ENCODE data around the gene POU2F3. TPM values are rescaled to one million over a fixed set of nuclear protein-coding genes. Genes with fewer than 3 reads are reported as not detected.

Gene POU2F3
- total RNA-seq, 1 experiment from 2014 or later = not detected

DNA sequence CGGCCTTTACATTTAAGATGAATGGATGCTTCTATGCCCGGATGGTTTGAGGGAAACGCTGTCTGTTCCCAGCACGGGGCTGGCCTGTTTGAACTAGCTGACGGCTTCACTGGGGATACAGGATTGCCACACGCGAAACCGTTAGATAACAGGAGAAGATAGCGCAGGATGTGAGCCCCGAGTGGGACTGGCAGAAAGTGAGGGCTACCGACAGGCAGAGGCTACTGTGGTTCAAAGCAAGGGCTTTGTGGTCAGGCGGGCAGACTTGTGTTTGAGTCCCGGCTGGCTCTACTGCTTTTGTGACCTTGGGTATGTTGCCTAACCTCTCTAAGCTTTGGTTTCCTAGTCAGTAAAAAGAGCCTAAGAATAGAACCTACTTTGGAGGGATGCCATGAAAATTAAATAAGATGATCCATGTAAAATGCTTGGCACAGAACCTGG lies 31.9 kb upstream of the POU2F3 start:
- ATAC-seq (no peak), DNase-seq (ENCODE audit: low read depth, low spot score) (no peak)
- peaks cover 11% of the 10 kb centered on the region for H3K4me1 ChIP-seq (ENCODE audit: control insufficient read depth, insufficient read depth, low read length)
- H3K36me3 ChIP-seq (ENCODE audit: control insufficient read depth, insufficient read depth, low read length) = no peaks in the 10 kb centered on the region
- POLR2A ChIA-PET = no interaction called here
- no peak overlapping the region for H3K27ac ChIP-seq (ENCODE audit: low read length)
- no peaks in the 10 kb centered on the region for H3K9me3 ChIP-seq (ENCODE audit: control insufficient read depth, insufficient read depth, low read depth, low read length)
- intact Hi-C loops (cut with micrococcal nuclease; ENCODE audit: unreplicated experiment) = no loop called here
- peaks cover 2% of the 10 kb centered on the region; the same call in 1 of the 2 replicates for H3K27me3 ChIP-seq (ENCODE audit: control insufficient read depth, insufficient read depth, low read length)
- no peak for TF ChIP-seq POLR2AphosphoS5 (IDR thresholded peaks at IDR 0.05; ENCODE audit: low read depth, low read length)
- TF ChIP-seq, protein P1, sequence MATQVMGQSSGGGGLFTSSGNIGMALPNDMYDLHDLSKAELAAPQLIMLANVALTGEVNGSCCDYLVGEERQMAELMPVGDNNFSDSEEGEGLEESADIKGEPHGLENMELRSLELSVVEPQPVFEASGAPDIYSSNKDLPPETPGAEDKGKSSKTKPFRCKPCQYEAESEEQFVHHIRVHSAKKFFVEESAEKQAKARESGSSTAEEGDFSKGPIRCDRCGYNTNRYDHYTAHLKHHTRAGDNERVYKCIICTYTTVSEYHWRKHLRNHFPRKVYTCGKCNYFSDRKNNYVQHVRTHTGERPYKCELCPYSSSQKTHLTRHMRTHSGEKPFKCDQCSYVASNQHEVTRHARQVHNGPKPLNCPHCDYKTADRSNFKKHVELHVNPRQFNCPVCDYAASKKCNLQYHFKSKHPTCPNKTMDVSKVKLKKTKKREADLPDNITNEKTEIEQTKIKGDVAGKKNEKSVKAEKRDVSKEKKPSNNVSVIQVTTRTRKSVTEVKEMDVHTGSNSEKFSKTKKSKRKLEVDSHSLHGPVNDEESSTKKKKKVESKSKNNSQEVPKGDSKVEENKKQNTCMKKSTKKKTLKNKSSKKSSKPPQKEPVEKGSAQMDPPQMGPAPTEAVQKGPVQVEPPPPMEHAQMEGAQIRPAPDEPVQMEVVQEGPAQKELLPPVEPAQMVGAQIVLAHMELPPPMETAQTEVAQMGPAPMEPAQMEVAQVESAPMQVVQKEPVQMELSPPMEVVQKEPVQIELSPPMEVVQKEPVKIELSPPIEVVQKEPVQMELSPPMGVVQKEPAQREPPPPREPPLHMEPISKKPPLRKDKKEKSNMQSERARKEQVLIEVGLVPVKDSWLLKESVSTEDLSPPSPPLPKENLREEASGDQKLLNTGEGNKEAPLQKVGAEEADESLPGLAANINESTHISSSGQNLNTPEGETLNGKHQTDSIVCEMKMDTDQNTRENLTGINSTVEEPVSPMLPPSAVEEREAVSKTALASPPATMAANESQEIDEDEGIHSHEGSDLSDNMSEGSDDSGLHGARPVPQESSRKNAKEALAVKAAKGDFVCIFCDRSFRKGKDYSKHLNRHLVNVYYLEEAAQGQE (IDR thresholded peaks at IDR 0.05; ENCODE audit: insufficient read depth in 1 of 2, low read depth in 2 of 2, low read length in 1 of 2) = no peak
- no peak for TF ChIP-seq TCF7L2 (IDR thresholded peaks at IDR 0.05; ENCODE audit: low read depth, low read length)
- TF ChIP-seq, protein P2, sequence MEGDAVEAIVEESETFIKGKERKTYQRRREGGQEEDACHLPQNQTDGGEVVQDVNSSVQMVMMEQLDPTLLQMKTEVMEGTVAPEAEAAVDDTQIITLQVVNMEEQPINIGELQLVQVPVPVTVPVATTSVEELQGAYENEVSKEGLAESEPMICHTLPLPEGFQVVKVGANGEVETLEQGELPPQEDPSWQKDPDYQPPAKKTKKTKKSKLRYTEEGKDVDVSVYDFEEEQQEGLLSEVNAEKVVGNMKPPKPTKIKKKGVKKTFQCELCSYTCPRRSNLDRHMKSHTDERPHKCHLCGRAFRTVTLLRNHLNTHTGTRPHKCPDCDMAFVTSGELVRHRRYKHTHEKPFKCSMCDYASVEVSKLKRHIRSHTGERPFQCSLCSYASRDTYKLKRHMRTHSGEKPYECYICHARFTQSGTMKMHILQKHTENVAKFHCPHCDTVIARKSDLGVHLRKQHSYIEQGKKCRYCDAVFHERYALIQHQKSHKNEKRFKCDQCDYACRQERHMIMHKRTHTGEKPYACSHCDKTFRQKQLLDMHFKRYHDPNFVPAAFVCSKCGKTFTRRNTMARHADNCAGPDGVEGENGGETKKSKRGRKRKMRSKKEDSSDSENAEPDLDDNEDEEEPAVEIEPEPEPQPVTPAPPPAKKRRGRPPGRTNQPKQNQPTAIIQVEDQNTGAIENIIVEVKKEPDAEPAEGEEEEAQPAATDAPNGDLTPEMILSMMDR (IDR thresholded peaks at IDR 0.05) = no peak
- no peak for TF ChIP-seq SIN3A (IDR thresholded peaks at IDR 0.05; ENCODE audit: borderline replicate concordance, insufficient read depth, low read depth, low read length)
- no peak overlapping the region for H3K4me3 ChIP-seq (ENCODE audit: low read depth in 2 of 2, low read length in 2 of 2)
- no TSS peak for BruUV-seq (replicated peaks)
- in situ Hi-C loops (cut with HindIII; ENCODE audit: low pct_unique_long_range_greater_than_20kb, low sequenced_read_pairs) = no loop called here
- CTCF ChIA-PET = interaction anchor here (0.6 kb wide), 1 partner anchor 1175 kb away, joined by 9 read pairs; no protein-coding TSS in a partner anchor

DNA sequence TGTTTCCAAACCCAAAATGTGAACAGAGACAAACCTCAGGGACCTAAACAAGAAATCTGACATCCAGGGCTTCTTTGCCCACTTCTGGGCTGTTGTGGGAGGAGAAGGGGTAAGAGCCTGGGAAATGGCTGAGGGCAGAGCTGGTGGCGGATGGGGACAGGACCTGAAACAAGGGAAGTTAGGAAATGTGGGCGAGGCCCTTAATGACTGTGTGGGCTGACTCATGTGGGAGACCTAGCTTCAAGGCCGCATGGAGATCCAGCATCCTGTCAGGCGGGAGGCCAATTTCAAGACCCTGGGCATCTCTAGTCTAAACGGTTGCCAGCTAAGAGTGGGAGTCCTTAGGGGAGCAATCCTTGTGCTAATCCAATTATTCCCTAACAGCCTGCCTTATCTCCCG lies 31.2 kb upstream of the POU2F3 start:
- POLR2A ChIA-PET = no interaction called here
- in situ Hi-C loops (cut with HindIII; ENCODE audit: low pct_unique_long_range_greater_than_20kb, low sequenced_read_pairs) = no loop called here
- CTCF ChIA-PET = interaction anchor here (0.5 to 0.9 kb wide), 3 partner anchors 14 to 1175 kb away, joined by 3 to 9 read pairs (median 5); no protein-coding TSS in a partner anchor

More for the DNA sequence above, 31.2 kb upstream of the POU2F3 start:
- no peak overlapping the region for H3K27ac ChIP-seq (ENCODE audit: low read length)
- DNase-seq (ENCODE audit: low read depth, low spot score) (no peak), ATAC-seq (no peak)
- peaks cover 11% of the 10 kb centered on the region for H3K4me1 ChIP-seq (ENCODE audit: control insufficient read depth, insufficient read depth, low read length)
- no peaks in the 10 kb centered on the region for H3K36me3 ChIP-seq (ENCODE audit: control insufficient read depth, insufficient read depth, low read length)
- BruUV-seq (replicated peaks) = no TSS peak
- no peaks in the 10 kb centered on the region for H3K9me3 ChIP-seq (ENCODE audit: control insufficient read depth, insufficient read depth, low read depth, low read length)
- peaks cover 2% of the 10 kb centered on the region; the same call in 1 of the 2 replicates for H3K27me3 ChIP-seq (ENCODE audit: control insufficient read depth, insufficient read depth, low read length)
- TF ChIP-seq, protein P1 (IDR thresholded peaks at IDR 0.05; ENCODE audit: insufficient read depth in 1 of 2, low read depth in 2 of 2, low read length in 1 of 2) = no peak
- TF ChIP-seq, protein P2 (IDR thresholded peaks at IDR 0.05) = no peak
- no peak for TF ChIP-seq SIN3A (IDR thresholded peaks at IDR 0.05; ENCODE audit: borderline replicate concordance, insufficient read depth, low read depth, low read length)
- TF ChIP-seq TCF7L2 (IDR thresholded peaks at IDR 0.05; ENCODE audit: low read depth, low read length) = no peak
- intact Hi-C loops (cut with micrococcal nuclease; ENCODE audit: unreplicated experiment) = no loop called here
- H3K4me3 ChIP-seq (ENCODE audit: low read depth in 2 of 2, low read length in 2 of 2) = no peak overlapping the region
